ENCODE measurements around the gene TIMMDC1.
A peak's percentile ranks its signal among the peaks of the same experiment; 100 is the strongest.

Gene TIMMDC1, protein sequence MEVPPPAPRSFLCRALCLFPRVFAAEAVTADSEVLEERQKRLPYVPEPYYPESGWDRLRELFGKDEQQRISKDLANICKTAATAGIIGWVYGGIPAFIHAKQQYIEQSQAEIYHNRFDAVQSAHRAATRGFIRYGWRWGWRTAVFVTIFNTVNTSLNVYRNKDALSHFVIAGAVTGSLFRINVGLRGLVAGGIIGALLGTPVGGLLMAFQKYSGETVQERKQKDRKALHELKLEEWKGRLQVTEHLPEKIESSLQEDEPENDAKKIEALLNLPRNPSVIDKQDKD
- total RNA-seq = 11.2 to 25.5 reads per million in 2 donors

GRCh38 chr3:119498186-119499011 is at the start of gene TIMMDC1:
TIMMDC1 (plus strand) TSS chr3:119498547; CDS start chr3:119498734, 187 bp downstream.
- peak; percentile 91 to 99 (median 96) for DNase-seq

DNA sequence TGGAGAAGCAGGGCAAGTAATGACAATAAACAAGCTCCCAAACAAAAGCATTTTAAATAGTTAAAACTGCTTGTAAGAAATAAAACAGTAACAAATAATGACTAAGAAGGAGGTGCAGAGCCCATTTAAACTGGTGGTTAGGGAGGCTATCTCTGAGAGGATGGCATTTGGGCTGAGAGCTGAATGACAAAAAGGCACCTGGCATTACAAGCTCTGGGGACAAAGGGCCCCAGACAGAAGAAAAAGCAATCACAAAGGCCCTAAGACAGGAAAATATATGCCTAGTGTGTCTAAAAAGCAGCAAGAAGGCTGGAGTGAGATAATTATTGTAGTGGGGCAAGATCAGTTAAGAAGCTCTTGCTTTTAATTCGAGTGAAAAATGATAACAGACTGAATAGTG is 44.5 kb upstream of the TIMMDC1 start:
- DNase-seq = no peak

DNA sequence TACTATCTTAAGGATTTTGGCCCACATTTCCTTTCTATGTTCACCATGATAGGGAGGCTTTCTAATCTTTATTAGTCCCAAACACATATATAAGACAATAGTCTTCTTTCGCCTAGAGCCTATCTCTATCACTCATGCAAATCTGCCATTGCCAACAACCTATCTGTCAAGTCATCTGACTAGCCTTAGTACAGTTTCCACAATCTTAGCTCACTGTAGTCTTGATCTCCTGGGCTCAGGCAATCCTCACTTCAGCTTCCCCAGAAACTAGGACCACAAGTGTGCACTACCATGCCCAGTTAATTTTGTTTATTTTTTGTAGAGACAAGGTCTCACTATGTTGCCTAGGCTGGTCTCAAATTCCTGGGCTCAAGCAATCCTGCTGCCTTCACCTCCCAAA is 41.9 kb upstream of the TIMMDC1 start:
- DNase-seq = no peak

- no peak for DNase-seq
Measured at GRCh38 chr3:119457246-119457645, 41.1 kb upstream of the TIMMDC1 start.

- DNase-seq = peak; percentile 97 to 99 (median 98)
Measured at GRCh38 chr3:119463171-119464169, 34.9 kb upstream of the TIMMDC1 start, which contains the start of gene TMEM39A. TMEM39A (minus strand) TSS chr3:119463615; CDS start chr3:119462074, 1,541 bp downstream.

DNA sequence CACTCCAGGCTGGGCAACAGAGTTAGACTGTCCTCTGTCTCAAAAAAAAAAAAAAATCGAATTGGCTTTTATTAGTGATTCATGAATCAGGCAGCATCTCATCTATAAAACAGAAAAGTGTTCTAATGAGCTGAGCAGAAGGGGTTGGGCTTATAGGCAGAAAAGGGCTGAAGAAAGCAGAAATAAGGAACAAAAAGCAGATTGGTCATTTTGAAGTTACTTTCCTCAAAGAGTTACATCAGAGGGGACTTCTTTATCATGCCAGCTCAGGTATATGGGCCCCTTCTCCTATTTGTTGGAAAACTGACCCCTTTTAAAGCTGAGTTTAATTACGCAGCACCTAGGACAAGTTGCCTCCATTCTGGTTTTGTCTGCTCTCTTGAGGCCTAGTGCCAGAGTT is 30.3 kb upstream of the TIMMDC1 start:
- peak in 1 of 5 experiments; percentile 6 for DNase-seq

DNA sequence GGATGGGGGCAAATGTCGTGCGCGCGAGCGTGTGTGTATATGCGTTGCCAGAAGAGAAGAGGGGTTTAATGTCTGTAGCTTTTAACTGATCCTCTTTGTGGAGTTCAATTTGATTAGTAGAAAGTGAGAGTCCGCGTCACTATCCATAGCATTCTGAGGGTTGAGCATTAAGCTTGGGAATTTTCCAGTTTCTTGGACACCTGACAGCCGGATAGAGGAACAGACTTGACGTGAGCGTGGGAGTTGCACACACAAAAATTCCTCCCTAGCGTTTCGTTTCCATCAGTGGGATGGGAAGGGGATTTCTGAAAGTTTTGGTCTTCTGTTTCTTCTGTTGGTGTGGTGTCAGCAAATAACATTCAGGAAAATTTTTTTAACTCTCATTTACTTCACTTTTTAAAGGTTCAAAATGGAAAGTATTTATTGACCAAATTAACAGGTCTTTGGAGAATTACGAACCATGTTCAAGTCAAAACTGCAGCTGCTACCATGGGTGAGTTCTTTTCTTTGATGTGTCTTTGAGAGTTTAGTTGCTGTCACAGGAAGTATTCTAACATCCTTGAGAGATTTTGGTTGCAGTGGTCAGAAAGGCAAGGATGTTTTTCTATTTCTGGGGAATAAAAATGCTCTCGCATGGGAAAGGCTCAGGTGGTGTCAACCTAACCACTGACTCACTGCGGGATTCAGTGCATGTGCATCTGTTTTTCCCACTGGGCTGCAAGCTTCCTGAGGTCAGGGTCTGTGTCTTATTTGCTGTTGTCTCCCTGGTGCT is 28.7 kb upstream of the TIMMDC1 start:
- DNase-seq = peak in 1 of 5 experiments; percentile 42

DNA sequence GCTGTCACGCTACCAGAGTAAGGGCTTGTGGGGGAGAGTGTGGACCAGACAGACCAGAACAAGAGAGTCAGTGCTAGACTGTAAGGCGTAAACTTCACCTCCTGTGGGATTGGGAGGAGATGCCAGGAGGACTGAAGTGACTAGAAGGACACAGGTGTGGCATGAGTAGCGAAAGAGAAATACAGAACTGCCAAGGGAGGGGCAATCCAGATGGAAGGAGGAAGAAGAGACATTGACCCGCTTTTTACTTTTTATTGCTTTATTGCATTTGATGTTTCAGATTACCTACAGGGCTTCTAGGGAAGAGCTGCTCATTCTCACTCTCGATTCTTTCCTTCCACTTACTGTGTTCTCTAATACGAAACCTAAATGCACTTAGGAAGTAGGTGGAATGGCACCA is 27.5 kb upstream of the TIMMDC1 start:
- DNase-seq = no peak

DNA sequence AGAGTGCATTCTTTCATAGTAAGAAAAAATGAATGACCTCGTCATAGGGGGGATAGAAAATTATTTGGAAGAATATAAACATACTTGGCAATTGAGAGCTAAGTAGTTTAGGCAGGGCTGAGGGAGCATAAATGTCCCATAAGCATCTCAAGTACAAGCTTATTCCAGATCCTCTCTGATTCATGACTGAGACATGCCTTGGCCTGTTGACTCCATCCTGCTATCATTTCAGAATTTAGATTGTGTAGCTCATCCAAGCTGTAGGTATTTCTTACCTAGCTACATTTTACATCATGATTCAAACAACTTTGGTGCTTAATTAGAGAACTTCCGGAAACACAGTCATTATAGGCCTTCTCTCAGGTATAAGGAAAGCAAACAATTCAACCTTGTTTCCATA is 17.3 kb upstream of the TIMMDC1 start:
- DNase-seq = no peak

DNA sequence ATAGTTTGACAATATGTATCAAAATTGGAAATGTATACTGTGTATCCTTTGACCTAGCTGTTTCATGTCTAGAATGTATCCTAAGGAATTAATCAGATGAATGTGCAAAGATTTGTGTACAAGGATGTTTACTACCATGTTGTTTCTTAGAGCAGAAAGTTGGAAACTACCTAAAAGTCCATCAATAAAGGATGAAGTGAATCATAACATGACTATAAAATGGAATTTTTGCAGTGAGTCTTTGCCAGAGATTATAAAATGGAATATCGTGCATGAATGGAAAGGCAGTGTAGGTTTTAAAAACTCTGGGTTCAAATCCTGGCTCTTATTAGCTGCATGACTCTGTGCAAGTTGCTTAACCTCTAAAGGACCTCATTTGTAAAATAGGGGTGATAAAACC is 15.2 kb upstream of the TIMMDC1 start:
- DNase-seq = no peak

DNA sequence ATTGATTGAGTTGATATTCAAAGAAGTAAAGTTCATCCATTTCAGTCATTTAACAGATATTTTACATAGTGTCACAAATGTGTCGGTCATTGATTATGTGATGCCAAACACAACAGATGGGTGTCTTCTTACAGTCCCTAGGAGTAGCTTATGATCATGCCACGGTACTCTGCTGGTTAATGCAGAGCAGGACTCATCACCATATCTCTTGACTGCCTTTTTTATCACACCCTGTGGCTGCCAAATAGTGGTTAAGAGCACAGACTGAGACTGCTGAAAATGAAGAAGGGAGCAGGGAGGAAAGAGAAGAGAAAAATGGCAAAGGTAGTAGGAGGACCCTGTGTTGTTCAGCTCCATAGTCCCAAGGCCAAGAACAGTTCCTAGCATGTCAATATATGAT is 12.8 kb upstream of the TIMMDC1 start:
- no peak for DNase-seq

DNA sequence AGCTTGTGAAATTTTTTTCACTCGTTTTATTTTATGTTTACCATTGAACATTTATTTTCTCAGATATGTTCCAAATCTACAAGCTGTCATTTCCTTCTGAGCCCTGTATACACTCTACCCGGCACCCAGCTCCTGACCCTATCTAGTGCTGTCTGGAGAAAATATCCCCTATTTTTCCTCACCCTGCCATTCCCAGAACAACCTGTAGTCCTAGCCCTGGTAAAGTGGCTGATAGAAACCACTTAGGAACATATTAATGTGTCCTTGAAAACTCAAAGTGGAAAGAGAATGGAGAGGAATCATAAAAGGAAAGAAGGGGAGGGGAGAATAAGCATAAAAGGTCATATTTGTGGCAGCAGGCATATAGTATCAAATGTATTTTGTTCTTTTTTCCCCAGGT is 8.2 kb upstream of the TIMMDC1 start:
- DNase-seq = no peak

- DNase-seq = no peak
Measured at GRCh38 chr3:119492128-119492527, 6.2 kb upstream of the TIMMDC1 start.

DNA sequence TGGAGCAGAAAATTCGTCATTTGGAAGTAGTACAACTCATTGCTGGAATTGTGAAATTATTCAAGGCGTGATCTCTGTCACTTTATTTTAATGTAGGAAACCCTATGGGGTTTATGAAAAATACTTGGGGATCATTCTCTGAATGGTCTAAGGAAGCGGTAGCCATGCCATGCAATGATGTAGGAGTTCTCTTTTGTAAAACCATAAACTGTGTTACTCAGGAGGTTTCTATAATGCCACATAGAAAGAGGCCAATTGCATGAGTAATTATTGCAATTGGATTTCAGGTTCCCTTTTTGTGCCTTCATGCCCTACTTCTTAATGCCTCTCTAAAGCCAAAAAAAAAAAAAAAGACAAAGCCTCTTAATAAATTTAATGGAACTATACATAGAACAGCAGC is 5.5 kb upstream of the TIMMDC1 start:
- no peak for DNase-seq

- DNase-seq = no peak
Measured at GRCh38 chr3:119494597-119494996, 3.8 kb upstream of the TIMMDC1 start.

DNA sequence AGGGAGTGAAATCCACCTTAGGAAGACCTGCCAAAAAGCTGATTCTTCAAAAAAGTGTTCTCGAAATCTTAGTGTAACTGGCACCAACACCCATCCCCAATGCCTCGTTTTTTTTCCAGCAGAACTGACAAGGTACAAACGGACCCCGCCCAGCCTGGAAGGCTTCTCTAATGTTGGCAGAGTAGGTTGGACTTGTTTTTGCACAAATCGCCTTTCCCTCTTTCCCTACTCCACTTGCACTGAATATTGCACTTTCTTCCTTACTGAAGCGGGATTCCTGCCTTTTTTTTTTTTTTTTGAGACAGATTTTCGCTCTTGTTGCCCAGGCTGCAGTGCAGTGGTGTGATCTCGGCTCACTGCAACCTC is 544 bp upstream of the TIMMDC1 start:
- DNase-seq = peak in 2 of 5 experiments; percentile 4 to 11

GRCh38 chr3:119500265-119500664 is 1.9 kb downstream of the TIMMDC1 start:
- no peak for DNase-seq

DNA sequence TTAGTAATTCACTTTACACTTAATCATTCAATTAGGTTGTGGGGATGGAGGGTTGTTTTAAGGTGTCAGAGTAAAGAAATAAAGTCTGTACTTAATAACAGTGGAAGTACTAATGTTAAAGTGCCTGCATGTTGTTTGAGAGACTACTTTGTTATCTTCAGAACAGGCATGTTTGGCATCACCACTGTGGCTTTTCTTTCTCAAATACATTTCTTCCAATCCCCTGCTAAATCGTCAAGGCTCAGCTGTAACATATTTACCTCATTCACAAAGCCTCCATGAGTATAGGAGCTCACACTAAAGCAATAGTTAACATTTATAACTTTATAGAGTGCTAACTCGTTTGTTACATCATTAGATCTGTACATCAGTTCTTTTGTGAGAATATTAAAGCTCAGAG is 2.6 kb downstream of the TIMMDC1 start:
- no peak for DNase-seq

DNA sequence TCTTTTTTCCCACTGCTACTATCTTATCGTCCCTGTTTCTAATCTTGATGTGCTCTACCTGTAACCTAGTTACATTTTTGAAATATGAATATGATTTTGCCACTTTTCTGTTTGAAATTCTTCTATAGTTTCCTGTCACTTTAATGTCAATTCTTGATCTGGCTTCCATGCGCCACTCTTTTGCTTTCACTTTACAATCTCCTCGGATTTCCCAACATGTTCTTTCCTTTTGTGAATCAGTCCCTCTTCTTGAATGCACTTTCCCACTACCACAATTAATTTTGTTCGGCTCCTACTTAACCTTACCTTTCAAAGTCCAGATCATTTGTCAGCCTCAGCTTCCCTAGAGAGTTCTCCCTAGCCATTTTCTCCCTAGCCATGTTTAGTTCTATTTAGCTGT is 8.3 kb downstream of the TIMMDC1 start:
- no peak for DNase-seq

- DNase-seq = no peak
Measured at GRCh38 chr3:119507404-119507803, 9.1 kb downstream of the TIMMDC1 start.

DNA sequence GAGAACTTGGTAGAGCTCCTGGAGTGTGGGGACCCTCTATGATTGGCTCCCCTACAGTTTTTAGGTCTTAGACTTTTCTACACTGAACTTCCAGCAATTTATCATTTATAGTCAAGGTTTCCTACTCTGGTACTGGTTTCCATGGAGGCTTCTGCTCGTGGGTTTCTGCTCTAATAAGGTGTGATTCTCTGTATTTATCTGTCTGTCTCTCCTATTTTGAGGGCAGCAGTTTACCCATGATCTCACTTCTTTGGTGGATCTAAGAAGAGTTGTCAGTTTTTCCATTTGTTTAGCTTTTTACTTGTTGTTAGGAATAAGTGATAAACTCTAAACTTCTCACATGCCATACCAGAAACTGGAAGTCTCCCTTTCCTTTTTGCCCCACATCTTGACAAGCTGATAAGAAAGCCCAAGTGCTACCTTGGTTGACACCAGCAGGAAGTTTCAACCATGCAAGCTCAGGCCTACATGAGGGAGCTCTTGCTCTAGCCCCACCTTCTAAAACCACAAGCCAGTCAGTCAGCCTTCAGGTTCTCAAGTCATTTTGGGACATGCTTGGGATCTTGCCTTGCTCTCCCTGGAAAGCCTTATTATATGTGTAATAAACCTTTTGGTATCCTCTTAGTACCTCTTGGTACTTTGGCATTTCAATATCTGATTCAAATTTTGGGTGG is 10.0 kb downstream of the TIMMDC1 start:
- DNase-seq = peak in 1 of 5 experiments; percentile 75
